Kidney epithelial cell (primary cell): ENCODE measurements around the gene SLC43A3. TPM values are rescaled to one million over a fixed set of nuclear protein-coding genes. Genes with fewer than 3 reads are reported as not detected.

Source experiments
- DNase-seq: peaks from one replicate; pipeline ENCODE4 v3.0.0-alpha.2; 2010; ENCODE audit warnings: low read depth
- H3K27me3 ChIP-seq: 2 replicates; pipeline ENCODE4 v1.6.0; 2011; ENCODE audit warnings: low read length; ENCODE audit not compliant: control insufficient read depth, insufficient read depth
- H3K36me3 ChIP-seq: 2 replicates; pipeline ENCODE4 v1.5.1; 2011; ENCODE audit warnings: low read length; ENCODE audit not compliant: control insufficient read depth, insufficient read depth
- H3K4me3 ChIP-seq: 2 replicates; pipeline ENCODE4 v1.5.1; 2011; ENCODE audit warnings: low read depth, mild to moderate bottlenecking, control low read depth, low read length
- CTCF ChIP-seq: IDR thresholded peaks from 2 replicates; pipeline ENCODE4 v1.5.1; 2011; ENCODE audit warnings: mild to moderate bottlenecking, moderate library complexity, low read length, control low read depth, inconsistent platforms; ENCODE audit not compliant: insufficient read depth, poor library complexity, severe bottlenecking
- total RNA-seq: library from RNA; depleted of rRNA; stranded (reverse); fragments of >200 nt; gene quantifications from 2 replicates; pipeline ENCODE4 v1.2.3, GENCODE V29; 2015

SLC43A3 gene
- total RNA-seq, 1 donor from 2014 or later = 108 TPM

GRCh38 chr11:57416436-57416835 lies 10.5 kb downstream of the SLC43A3 start:
- Histone ChIP-seq H3K27me3 (no peaks in the 10 kb centered on the region), H3K4me3 (no peak overlapping the region), H3K36me3 (no peaks in the 10 kb centered on the region)
- no peak for DNase-seq
- no peak for TF ChIP-seq CTCF

GRCh38 chr11:57414612-57415212 lies 12.2 kb downstream of the SLC43A3 start:
- no peaks in the 10 kb centered on the region for H3K36me3 ChIP-seq
- H3K27me3 ChIP-seq = no peaks in the 10 kb centered on the region
- TF ChIP-seq CTCF = no peak
- DNase-seq = no peak
- H3K4me3 ChIP-seq = no peak overlapping the region

GRCh38 chr11:57413681-57414080 lies 13.2 kb downstream of the SLC43A3 start:
- H3K4me3 ChIP-seq = no peak overlapping the region
- no peaks in the 10 kb centered on the region for H3K36me3 ChIP-seq
- H3K27me3 ChIP-seq = no peaks in the 10 kb centered on the region
- DNase-seq = no peak
- no peak for TF ChIP-seq CTCF

- H3K27me3 ChIP-seq = no peaks in the 10 kb centered on the region
- H3K36me3 ChIP-seq = peaks cover 2% of the 10 kb centered on the region
- TF ChIP-seq CTCF = no peak
- H3K4me3 ChIP-seq = no peak overlapping the region
- DNase-seq = peak; percentile 60
These were observed 16.6 kb downstream of the SLC43A3 start for GRCh38 chr11:57410287-57410686.

GRCh38 chr11:57409321-57410100 lies 17.4 kb downstream of the SLC43A3 start:
- TF ChIP-seq CTCF = no peak
- Histone ChIP-seq H3K27me3 (no peaks in the 10 kb centered on the region), H3K4me3 (no peak overlapping the region), H3K36me3 (peaks cover 2% of the 10 kb centered on the region)
- DNase-seq = no peak
